ENCODE measurements around the gene REV1. TPM values are rescaled to one million over a fixed set of nuclear protein-coding genes. Genes with fewer than 3 reads are reported as not detected.

The REV1 gene
- total and polyA plus RNA-seq, 9 of the 15 experiments (the other 6 are each of a cell fraction or from before 2014, with no cell fraction given) = 12.8 to 54.4 (median 29.6) TPM

DNA sequence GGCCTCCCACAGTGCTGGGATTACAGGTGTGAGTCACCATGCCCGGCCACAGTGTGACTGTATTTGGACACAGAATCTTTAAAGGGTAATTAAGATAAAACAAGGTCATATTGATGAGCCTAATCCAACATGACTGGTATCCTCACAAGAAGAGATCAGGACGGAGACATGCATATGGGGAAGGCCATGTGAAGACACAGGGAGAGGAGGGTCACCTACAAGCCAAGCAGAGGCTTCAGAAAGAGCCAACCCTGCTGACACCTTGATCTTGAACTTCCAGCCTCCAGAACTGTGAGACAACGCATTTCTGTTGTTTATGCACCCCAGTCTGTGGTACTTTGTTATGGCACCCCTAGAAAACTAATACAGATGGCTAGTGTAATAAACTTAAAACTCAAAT is 72.4 kb downstream of the REV1 start:
- H3K4me3 ChIP-seq = no peak overlapping the region
- TF ChIP-seq KAT2B (IDR thresholded peaks at IDR 0.05; ENCODE audit: low read depth, low read length) = no peak
- TF ChIP-seq ELF2 (CRISPR knock-in tag; IDR thresholded peaks at IDR 0.05) = no peak
- no peak for TF ChIP-seq CBX1 (IDR thresholded peaks at IDR 0.05; ENCODE audit: low read depth)
- no peak for TF ChIP-seq HMG20A (CRISPR knock-in tag; conservative IDR thresholded peaks at IDR 0.05)
- no peak for TF ChIP-seq ADNP (tag; IDR thresholded peaks at IDR 0.05)
- TF ChIP-seq ZBTB33 (CRISPR knock-in tag; IDR thresholded peaks at IDR 0.05) = no peak
- TF ChIP-seq ZNF121 (CRISPR knock-in tag; conservative IDR thresholded peaks at IDR 0.05) = no peak
- no peak for TF ChIP-seq POLR3A (IDR thresholded peaks at IDR 0.05; ENCODE audit: borderline replicate concordance, extremely low read depth, insufficient read depth, insufficient read length)
- TF ChIP-seq SREBF2 (CRISPR knock-in tag; IDR thresholded peaks at IDR 0.05) = no peak
- no peak for TF ChIP-seq BACH1 (tag; IDR thresholded peaks at IDR 0.05)
- TF ChIP-seq ILK (tag; IDR thresholded peaks at IDR 0.05; ENCODE audit: borderline replicate concordance, low read depth) = no peak
- POLR2A ChIA-PET = no interaction called here
- no peak overlapping the region for H3K9ac ChIP-seq (ENCODE audit: insufficient read depth in 1 of 2, low read depth in 2 of 2, low read length in 2 of 2)
- FAIRE-seq (no peak), ATAC-seq (no peak), DNase-seq (ENCODE audit: extremely low read depth in 1 of 4, low spot score in 3 of 4) (no peak)
- H3K36me3 ChIP-seq (ENCODE audit: control insufficient read depth, insufficient read depth, low read length) = peaks cover 97% of the 10 kb centered on the region
- WGBS (ENCODE audit: insufficient coverage, low coverage, missing lambda C conversion rate) = 87% methylated on average over 2 of the region's 3 CpGs
- H4K20me1 ChIP-seq (replicated peaks; ENCODE audit: control insufficient read depth, insufficient read depth, low read length) = no peaks in the 10 kb centered on the region
- H3K9me1 ChIP-seq (ENCODE audit: control insufficient read depth, insufficient read depth, low read length) = no peaks in the 10 kb centered on the region
- no peak overlapping the region for H3K27ac ChIP-seq (ENCODE audit: extremely low read depth, low read depth, low read length)
- in situ Hi-C loops (cut with MboI) = no loop called here
- H3K9me3 ChIP-seq (replicated peaks; ENCODE audit: control insufficient read depth, insufficient read depth, low read depth, low read length) = no peaks in the 10 kb centered on the region
- BruUV-seq (replicated peaks) = no TSS peak
- H2AFZ ChIP-seq (ENCODE audit: low read depth, low read length) = no peak overlapping the region
- H3K27me3 ChIP-seq (ENCODE audit: control insufficient read depth in 2 of 2, insufficient read depth in 2 of 2, low read length in 2 of 2) = no peaks in the 10 kb centered on the region
- H3K79me2 ChIP-seq (ENCODE audit: control insufficient read depth, insufficient read depth, low read length) = no peaks in the 10 kb centered on the region
- CTCF ChIA-PET (ENCODE audit: low intra/inter-chr PET ratio) = no interaction called here
- intact Hi-C loops (cut with micrococcal nuclease) = no loop called here
- no peak overlapping the region for H3K4me2 ChIP-seq (ENCODE audit: insufficient read depth, low read length)
- H3K4me1 ChIP-seq (replicated peaks in 1 of 2; ENCODE audit: control insufficient read depth in 2 of 2, insufficient read depth in 2 of 2, low read length in 2 of 2) = no peaks in the 10 kb centered on the region
